ENCODE data around the gene THPO.

The THPO gene

DNA sequence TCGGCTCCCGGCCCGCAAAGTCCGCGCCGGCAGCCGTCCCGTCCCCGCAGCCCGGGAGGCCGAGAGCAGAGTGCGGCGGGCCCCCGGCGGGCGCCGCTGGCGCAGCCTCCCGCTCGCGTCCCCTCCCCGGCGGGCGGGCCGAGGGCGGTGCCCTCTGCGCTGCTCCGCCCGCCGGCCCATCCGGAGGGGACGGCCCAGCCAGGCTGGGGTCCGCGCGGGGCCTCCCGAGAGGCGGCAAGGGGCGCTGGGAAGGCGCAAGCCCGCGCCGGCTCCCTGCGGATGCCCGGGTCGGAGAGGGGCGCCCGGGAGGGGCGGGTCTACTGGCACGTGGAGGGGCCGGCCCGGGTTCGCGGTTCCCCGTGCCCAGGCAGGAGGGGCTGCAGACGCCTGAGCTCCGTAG, 16.5 kb downstream of the THPO start, which contains the start of the genes CLCN2 and POLR2H:
TSS of gene CLCN2 (minus strand) at position 74 of the 400 bp plus-strand sequence. CDS start 126 bp downstream, outside the sequence.
TSS of gene POLR2H (plus strand) at position 179 of the 400 bp plus-strand sequence. CDS start 1,783 bp downstream, outside the sequence.
- H3K27ac ChIP-seq (ENCODE audit: low read depth, low read length) = peak within 1 kb of the TSS; percentile 83
- H3K9me2 ChIP-seq (replicated peaks; ENCODE audit: insufficient read depth, low read length) = no peaks in the 10 kb centered on the region
- H3K4me3 ChIP-seq (ENCODE audit: insufficient read depth, low read length, poor library complexity, severe bottlenecking) = peak within 1 kb of the TSS; percentile 71
- H3K4me2 ChIP-seq (ENCODE audit: low read depth, low read length, poor library complexity, severe bottlenecking) = peak within 1 kb of the TSS; percentile 85
- H3K9ac ChIP-seq (ENCODE audit: low read length) = peak within 1 kb of the TSS; percentile 75
- H2AFZ ChIP-seq (ENCODE audit: low read depth, low read length, severe bottlenecking) = peak within 1 kb of the TSS; percentile 89
- peaks cover 20% of the 10 kb centered on the region for H3K79me2 ChIP-seq (ENCODE audit: insufficient read depth, low read length)
- H4K20me1 ChIP-seq (ENCODE audit: low read depth, low read length) = no peaks in the 10 kb centered on the region; the same call in 1 of the 2 replicates
- H3K9me3 ChIP-seq (ENCODE audit: insufficient read depth, low read length) = no peaks in the 10 kb centered on the region
- peaks cover 5% of the 10 kb centered on the region; the same call in 1 of the 2 replicates for H3K36me3 ChIP-seq (ENCODE audit: low read length)
- no peaks in the 10 kb centered on the region for H3K27me3 ChIP-seq (ENCODE audit: low read length)
- H3F3A ChIP-seq (ENCODE audit: insufficient read depth) = no peaks in the 10 kb centered on the region
- TF ChIP-seq, protein P1, sequence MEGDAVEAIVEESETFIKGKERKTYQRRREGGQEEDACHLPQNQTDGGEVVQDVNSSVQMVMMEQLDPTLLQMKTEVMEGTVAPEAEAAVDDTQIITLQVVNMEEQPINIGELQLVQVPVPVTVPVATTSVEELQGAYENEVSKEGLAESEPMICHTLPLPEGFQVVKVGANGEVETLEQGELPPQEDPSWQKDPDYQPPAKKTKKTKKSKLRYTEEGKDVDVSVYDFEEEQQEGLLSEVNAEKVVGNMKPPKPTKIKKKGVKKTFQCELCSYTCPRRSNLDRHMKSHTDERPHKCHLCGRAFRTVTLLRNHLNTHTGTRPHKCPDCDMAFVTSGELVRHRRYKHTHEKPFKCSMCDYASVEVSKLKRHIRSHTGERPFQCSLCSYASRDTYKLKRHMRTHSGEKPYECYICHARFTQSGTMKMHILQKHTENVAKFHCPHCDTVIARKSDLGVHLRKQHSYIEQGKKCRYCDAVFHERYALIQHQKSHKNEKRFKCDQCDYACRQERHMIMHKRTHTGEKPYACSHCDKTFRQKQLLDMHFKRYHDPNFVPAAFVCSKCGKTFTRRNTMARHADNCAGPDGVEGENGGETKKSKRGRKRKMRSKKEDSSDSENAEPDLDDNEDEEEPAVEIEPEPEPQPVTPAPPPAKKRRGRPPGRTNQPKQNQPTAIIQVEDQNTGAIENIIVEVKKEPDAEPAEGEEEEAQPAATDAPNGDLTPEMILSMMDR (IDR thresholded peaks at IDR 0.05; ENCODE audit: insufficient read depth, low read length, poor library complexity, severe bottlenecking) = no peak
- TF ChIP-seq EZH2phosphoT487 (conservative IDR thresholded peaks at IDR 0.05; ENCODE audit: low read length) = no peak

DNA sequence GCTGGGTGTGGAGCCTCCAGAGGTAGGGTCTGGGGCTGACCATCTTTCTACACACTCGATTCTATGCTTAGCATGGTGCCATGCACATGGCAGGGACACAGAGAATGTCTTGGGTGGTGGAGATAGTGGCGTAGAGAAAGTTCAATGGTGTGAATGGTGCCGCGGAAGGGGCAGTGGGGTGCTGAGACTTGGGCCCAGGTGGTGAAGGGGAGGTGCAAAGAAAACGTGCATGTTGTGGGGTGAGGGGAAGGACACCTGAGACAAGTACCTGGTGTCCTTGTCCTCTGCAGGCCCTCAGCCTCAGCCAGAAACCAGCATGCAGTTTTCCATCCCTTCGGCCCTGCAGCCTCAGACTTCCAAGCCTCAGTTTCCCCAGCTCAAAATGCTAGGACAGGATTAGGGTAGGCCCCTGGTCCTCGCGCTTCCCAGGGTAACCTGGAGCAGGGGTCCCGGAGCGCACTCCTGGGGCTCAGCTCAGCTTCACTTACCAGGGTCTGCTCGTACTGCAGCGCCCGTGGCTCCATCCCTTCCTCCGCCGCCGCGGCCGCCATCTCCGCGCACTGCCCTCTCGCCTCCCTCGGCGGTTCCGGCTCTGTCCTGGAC, 17.0 kb downstream of the THPO start:
- H3K9me2 ChIP-seq (replicated peaks; ENCODE audit: insufficient read depth, low read length) = no peaks in the 10 kb centered on the region
- no peaks in the 10 kb centered on the region for H3K27me3 ChIP-seq (ENCODE audit: low read length)
- peaks cover 5% of the 10 kb centered on the region; the same call in 1 of the 2 replicates for H3K36me3 ChIP-seq (ENCODE audit: low read length)
- TF ChIP-seq EZH2phosphoT487 (conservative IDR thresholded peaks at IDR 0.05; ENCODE audit: low read length) = no peak
- TF ChIP-seq, protein P1 (IDR thresholded peaks at IDR 0.05; ENCODE audit: insufficient read depth, low read length, poor library complexity, severe bottlenecking) = no peak
- no peaks in the 10 kb centered on the region for H3F3A ChIP-seq (ENCODE audit: insufficient read depth)
- H3K4me2 ChIP-seq (ENCODE audit: low read depth, low read length, poor library complexity, severe bottlenecking) = peak overlapping the region; percentile 85
- H3K79me2 ChIP-seq (ENCODE audit: insufficient read depth, low read length) = peaks cover 20% of the 10 kb centered on the region
- H3K9ac ChIP-seq (ENCODE audit: low read length) = peak overlapping the region; percentile 75
- peak overlapping the region; percentile 86 for H2AFZ ChIP-seq (ENCODE audit: low read depth, low read length, severe bottlenecking)
- H3K27ac ChIP-seq (ENCODE audit: low read depth, low read length) = no peak overlapping the region
- peak overlapping the region; percentile 71 for H3K4me3 ChIP-seq (ENCODE audit: insufficient read depth, low read length, poor library complexity, severe bottlenecking)
- H4K20me1 ChIP-seq (ENCODE audit: low read depth, low read length) = no peaks in the 10 kb centered on the region; the same call in 1 of the 2 replicates
- no peaks in the 10 kb centered on the region for H3K9me3 ChIP-seq (ENCODE audit: insufficient read depth, low read length)

DNA sequence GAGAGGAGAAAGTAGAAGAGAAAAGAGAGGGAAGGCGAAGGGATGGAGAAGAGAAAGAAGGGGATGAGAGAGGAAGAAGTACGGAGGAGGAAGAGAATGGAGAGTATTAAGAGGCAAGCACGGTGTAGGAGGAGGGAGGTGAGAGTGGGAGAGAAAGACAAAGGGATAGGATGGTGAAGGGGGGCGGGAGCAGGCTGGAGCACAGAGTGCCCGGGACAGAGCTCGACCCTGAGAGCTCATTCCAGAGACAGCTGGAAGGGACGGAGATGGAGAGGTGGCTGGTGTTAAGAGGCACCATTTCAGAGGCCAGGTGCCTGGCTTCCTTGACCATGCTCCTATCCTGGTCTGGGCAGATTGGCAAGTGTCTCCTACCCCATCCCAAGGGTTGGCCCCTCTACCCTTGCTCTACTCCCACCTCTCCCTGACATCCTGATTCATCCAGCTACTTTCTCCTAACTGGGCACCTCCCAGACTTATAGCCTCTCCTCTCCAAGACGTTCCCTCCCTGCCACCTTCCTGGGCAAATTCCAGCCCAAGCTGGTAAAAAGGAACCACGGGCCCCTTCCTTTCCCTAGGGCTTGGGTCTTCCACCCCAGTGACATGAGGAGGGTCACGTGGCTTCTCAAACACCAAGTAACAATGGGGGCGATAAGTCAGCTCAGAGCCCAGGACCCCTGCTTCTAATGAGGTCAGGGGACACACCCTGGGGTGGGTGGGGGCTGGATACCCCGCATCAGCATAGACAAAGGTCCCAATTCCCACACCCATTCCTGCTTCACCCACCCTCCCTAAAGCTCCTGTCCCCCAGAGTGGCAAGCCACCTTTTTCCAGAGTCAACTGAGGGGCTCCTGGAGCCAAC, 17.7 kb downstream of the THPO start:
- Histone ChIP-seq H3K27me3 (ENCODE audit: low read length) (no peaks in the 10 kb centered on the region), H3K9me2 (replicated peaks; ENCODE audit: insufficient read depth, low read length) (no peaks in the 10 kb centered on the region), H4K20me1 (ENCODE audit: low read depth, low read length) (no peaks in the 10 kb centered on the region; the same call in 1 of the 2 replicates), H3F3A (ENCODE audit: insufficient read depth) (no peaks in the 10 kb centered on the region), H3K4me3 (ENCODE audit: insufficient read depth, low read length, poor library complexity, severe bottlenecking) (no peak overlapping the region), H3K27ac (ENCODE audit: low read depth, low read length) (no peak overlapping the region), H3K79me2 (ENCODE audit: insufficient read depth, low read length) (peaks cover 20% of the 10 kb centered on the region), H2AFZ (ENCODE audit: low read depth, low read length, severe bottlenecking) (no peak overlapping the region), H3K9me3 (ENCODE audit: insufficient read depth, low read length) (no peaks in the 10 kb centered on the region), H3K36me3 (ENCODE audit: low read length) (peaks cover 5% of the 10 kb centered on the region; the same call in 1 of the 2 replicates), H3K4me2 (ENCODE audit: low read depth, low read length, poor library complexity, severe bottlenecking) (no peak overlapping the region), H3K9ac (ENCODE audit: low read length) (no peak overlapping the region)
- TF ChIP-seq, protein P1 (IDR thresholded peaks at IDR 0.05; ENCODE audit: insufficient read depth, low read length, poor library complexity, severe bottlenecking) = no peak
- TF ChIP-seq EZH2phosphoT487 (conservative IDR thresholded peaks at IDR 0.05; ENCODE audit: low read length) = no peak

Data from SU-DHL-6 (cell line).